K562 (cell line): ENCODE results near the gene PELI2. TPM values are rescaled to one million over a fixed set of nuclear protein-coding genes. Genes with fewer than 3 reads are reported as not detected.

Experiments
- ATAC-seq: fragments of 200-7000 bp; cut with Tn5 transposase; 3 replicates; pipeline ENCODE4 v1.9.1; 2020; ENCODE audit warnings: moderate library complexity
- BruUV-seq: library from RNA; stranded (reverse); fragments of 400-500 nt; replicated peaks from 2 replicates; lab custom pipeline; 2021; lab: Mats Ljungman, UMichigan
- CTCF ChIA-PET: fragments of 300-600 bp; formaldehyde crosslinking; extraction: SDS; loops from one replicate; lab custom pipeline; 2021; ENCODE audit warnings: low intra/inter-chr PET ratio; lab: Yijun Ruan, JAX
- POLR2A ChIA-PET: fragments of 300-600, 350-650 bp; sonication (Branson Sonifier 250); formaldehyde crosslinking; extraction: SDS; loops from one replicate; lab custom pipeline; 2021; ENCODE audit warnings: antibody characterized with exemption, inconsistent platforms; lab: Yijun Ruan, JAX
- DNase-seq, 4 experiments: peaks; one replicate each; pipeline versions ENCODE4 v3.0.0 to v3.0.0-alpha.2; 2011 to 2018; ENCODE audit warnings: low spot score in 3 of 4, mixed read lengths in 3 of 4; ENCODE audit errors: extremely low read depth in 1 of 4
- FAIRE-seq: peaks from 2 replicates; lab custom pipeline; 2011; peaks lifted over from hg19 to GRCh38; lab: Jason Lieb, UNC
- H2AFZ ChIP-seq: 2 replicates; pipeline ENCODE4 v1.6.0; 2011; ENCODE audit warnings: low read depth, low read length, control low read depth, inconsistent platforms
- H3K27ac ChIP-seq: fragments of 200-600 bp; 3 replicates; pipeline ENCODE4 v1.8.0; 2011; ENCODE audit warnings: low read depth, mild to moderate bottlenecking, control low read depth, inconsistent platforms, low read length, moderate library complexity, mixed read lengths; ENCODE audit errors: extremely low read depth
- H3K27me3 ChIP-seq, 2 experiments: fragments of 300-600 bp in 1 of 2; 2 replicates in 1 of 2; 3 replicates in 1 of 2; pipeline versions ENCODE4 v1.6.0 to v1.8.0; 2011; ENCODE audit warnings: inconsistent platforms in 2 of 2, low read length in 2 of 2, mild to moderate bottlenecking in 1 of 2, mixed read lengths in 1 of 2, moderate library complexity in 1 of 2; ENCODE audit not compliant: control insufficient read depth in 2 of 2, insufficient read depth in 2 of 2
- H3K36me3 ChIP-seq: fragments of 300-600 bp; 3 replicates; pipeline ENCODE4 v1.8.0; 2011; ENCODE audit warnings: mild to moderate bottlenecking, low read length, inconsistent platforms; ENCODE audit not compliant: control insufficient read depth, insufficient read depth
- H3K4me1 ChIP-seq, 2 experiments: fragments of 200-600 bp in 1 of 2; replicated peaks in 1 of 2; 2 replicates in 1 of 2; 3 replicates in 1 of 2; pipeline versions ENCODE4 v1.5.1 to v1.8.0; 2011; ENCODE audit warnings: inconsistent platforms in 2 of 2, low read length in 2 of 2, mild to moderate bottlenecking in 1 of 2, mixed read lengths in 1 of 2, moderate library complexity in 1 of 2; ENCODE audit not compliant: control insufficient read depth in 2 of 2, insufficient read depth in 2 of 2
- H3K4me2 ChIP-seq: 2 replicates; pipeline ENCODE4 v1.6.1; 2011; ENCODE audit warnings: low read length, control low read depth, inconsistent platforms, mixed read lengths; ENCODE audit not compliant: insufficient read depth
- H3K4me3 ChIP-seq: fragments of 200-600 bp; sonication (generic), shearing (Covaris generic); 2 replicates; pipeline ENCODE4 v1.5.1; 2016; ENCODE audit warnings: control low read depth, inconsistent platforms
- H3K79me2 ChIP-seq: fragments of 200-600 bp; 3 replicates; pipeline ENCODE4 v1.8.0; 2011; ENCODE audit warnings: low read length, inconsistent platforms; ENCODE audit not compliant: control insufficient read depth, insufficient read depth
- H3K9ac ChIP-seq, 2 experiments: 2 replicates each; pipeline versions ENCODE4 v1.6.0 to v1.6.1; 2011; ENCODE audit warnings: low read depth in 2 of 2, low read length in 2 of 2, control low read depth in 1 of 2, inconsistent platforms in 1 of 2, mild to moderate bottlenecking in 1 of 2, mixed read lengths in 1 of 2; ENCODE audit not compliant: insufficient read depth in 1 of 2
- H3K9me1 ChIP-seq: one replicate; pipeline ENCODE4 v1.6.0; 2011; ENCODE audit warnings: inconsistent platforms, mild to moderate bottlenecking, low read length, moderate library complexity; ENCODE audit not compliant: control insufficient read depth, insufficient read depth
- H3K9me3 ChIP-seq: replicated peaks from 2 replicates; pipeline ENCODE4 v1.5.1; 2011; ENCODE audit warnings: low read depth, low read length, inconsistent platforms; ENCODE audit not compliant: control insufficient read depth, insufficient read depth
- H4K20me1 ChIP-seq: replicated peaks from 2 replicates; pipeline ENCODE4 v1.6.1; 2011; ENCODE audit warnings: low read length, inconsistent platforms, mixed read lengths; ENCODE audit not compliant: control insufficient read depth, insufficient read depth
- CAMTA2 ChIP-seq: fragments of 250-450 bp; sonication (Bioruptor Pico); conservative IDR thresholded peaks from 2 replicates; pipeline ENCODE4 v1.5.1; 2022
- CBX5 ChIP-seq: IDR thresholded peaks from 2 replicates; pipeline ENCODE4 v1.6.1; 2014; ENCODE audit warnings: low read depth, borderline replicate concordance
- EHMT2 ChIP-seq: fragments of 450-650 bp; IDR thresholded peaks from 2 replicates; pipeline ENCODE4 v1.6.1; 2018; ENCODE audit warnings: antibody characterized with exemption
- ETV6 ChIP-seq, 3 experiments: fragments of 150-350 bp in 1 of 3; sonication (generic) in 1 of 3; formaldehyde crosslinking in 1 of 3; IDR thresholded peaks; 2 replicates each; pipeline versions ENCODE4 v1.6.1 to v1.8.0; 2014 to 2022; ENCODE audit warnings: borderline replicate concordance in 2 of 3, low read depth in 2 of 3, antibody characterized with exemption in 1 of 3, low read length in 1 of 3, mild to moderate bottlenecking in 1 of 3, missing genetic modification reagents in 1 of 3
- NCOA2 ChIP-seq, 2 experiments: fragments of 450-650 bp; IDR thresholded peaks; 2 replicates each; pipeline ENCODE4 v1.6.1; 2018; ENCODE audit warnings: mild to moderate bottlenecking in 2 of 2, moderate library complexity in 1 of 2; ENCODE audit not compliant: partially characterized antibody in 2 of 2
- PHF8 ChIP-seq: fragments of 200-600 bp; sonication (generic); IDR thresholded peaks from 2 replicates; pipeline ENCODE4 v1.6.1; 2012; ENCODE audit warnings: mixed run types, mild to moderate bottlenecking, inconsistent platforms, low read length, moderate library complexity, borderline replicate concordance
- PPARD ChIP-seq: fragments of 250-450 bp; sonication (Bioruptor Pico); IDR thresholded peaks from 2 replicates; pipeline ENCODE4 v1.8.0; 2022; ENCODE audit warnings: inconsistent platforms, mild to moderate bottlenecking, moderate library complexity
- PRPF4 ChIP-seq: fragments of 200-400 bp; formaldehyde crosslinking; IDR thresholded peaks from one replicate; pipeline ENCODE4 v1.6.1; 2017; ENCODE audit warnings: low read length, low read depth, mild to moderate bottlenecking; ENCODE audit not compliant: insufficient read depth, poor library complexity, severe bottlenecking
- RBM22 ChIP-seq: fragments of 200-400 bp; formaldehyde crosslinking; IDR thresholded peaks from 2 replicates; pipeline ENCODE4 v1.6.1; 2018; ENCODE audit warnings: low read length, low read depth; ENCODE audit not compliant: poor library complexity, severe bottlenecking
- TARDBP ChIP-seq: fragments of 450-650 bp; IDR thresholded peaks from 2 replicates; pipeline ENCODE4 v1.6.1; 2016
- TCF7L2 ChIP-seq: fragments of 150-350 bp; IDR thresholded peaks from 2 replicates; pipeline ENCODE4 v1.6.1; 2016; ENCODE audit warnings: low read depth, mild to moderate bottlenecking, low read length, moderate library complexity
- ZNF551 ChIP-seq: fragments of 250-450 bp; sonication (Bioruptor Pico); IDR thresholded peaks from 2 replicates; pipeline ENCODE4 v1.5.0; 2021; ENCODE audit warnings: mild to moderate bottlenecking, moderate library complexity
- WGBS: fragments of 100-300 bp; shearing (Covaris generic); methylation state at CpG from one replicate; pipeline ENCODE4 v1.1.6; 2016; ENCODE audit warnings: low coverage, mixed read lengths; ENCODE audit not compliant: insufficient coverage; ENCODE audit errors: missing lambda C conversion rate; 5-methylcytosine and 5-hydroxymethylcytosine counted together
- in situ Hi-C: fragments of 300-500 bp; cut with MboI; formaldehyde crosslinking; loops from 4 replicates; pipeline ENCODE4 v1.15.0; 2018; ENCODE audit warnings: inconsistent platforms, mixed read lengths
- intact Hi-C: fragments of 100-400 bp; cut with micrococcal nuclease; formaldehyde crosslinking; loops from 2 replicates; pipeline ENCODE4 v1.14.2; 2022
- polyA plus RNA-seq, 8 experiments: library from polyadenylated mRNA; depleted of rRNA in 4 of 8; stranded (reverse) in 5 of 8; unstranded in 3 of 8; fragments of >200 nt; fragmentation: Nextera tagmentation in 2 of 8; fragmentation: Illumina TruSeq in 1 of 8; extraction: Ambion mirVana in 2 of 8; extraction: Trizol in 1 of 8; gene quantifications; 2 replicates each; pipeline versions ENCODE4 v1.2.1 to v1.2.3, GENCODE V29; 2011 to 2014; ENCODE audit warnings: inconsistent platforms in 1 of 8, missing spikeins in 1 of 8
- total RNA-seq, 7 experiments: library from RNA; depleted of rRNA in 6 of 7; stranded (reverse); fragments of >200 nt in 6 of 7; fragmentation: Illumina TruSeq in 2 of 7; extraction: Trizol in 2 of 7; gene quantifications; 2 replicates each; pipeline versions ENCODE4 v1.2.1 to v1.2.3, GENCODE V29; 2011 to 2021; ENCODE audit warnings: low replicate concordance in 1 of 7
- TF ChIP-seq, protein P1 (sequence below): fragments of 450-650 bp; IDR thresholded peaks from 2 replicates; pipeline ENCODE4 v1.6.1; 2018; ENCODE audit not compliant: partially characterized antibody

The PELI2 gene
- total and polyA plus RNA-seq, 9 of the 15 experiments (the other 6 are each of a cell fraction or from before 2014, with no cell fraction given): 0.20 to 1.5 (median 0.44) TPM

DNA sequence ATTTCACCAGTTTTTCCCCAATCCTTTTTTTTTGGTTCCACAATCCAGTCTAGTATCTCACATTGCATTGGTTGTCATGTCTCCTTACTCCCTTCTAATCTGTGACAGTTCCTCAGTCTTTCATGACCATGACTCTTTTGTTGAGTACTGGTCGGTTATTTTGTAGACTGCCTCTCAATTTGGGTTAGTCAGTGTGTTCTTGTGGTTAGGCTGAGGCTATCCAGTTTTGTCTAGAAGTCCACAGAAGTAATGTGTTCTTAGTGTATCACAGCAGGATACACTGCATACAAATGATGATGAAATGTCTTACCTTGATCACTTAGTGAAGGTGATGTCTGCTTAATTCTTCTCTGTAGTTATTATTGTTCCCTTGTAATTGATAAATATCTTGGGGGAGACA, 24.8 kb downstream of the PELI2 start:
- no peaks in the 10 kb centered on the region for H3K4me1 ChIP-seq
- no peaks in the 10 kb centered on the region for H4K20me1 ChIP-seq
- intact Hi-C loops (no loop called here), in situ Hi-C loops (no loop called here)
- no peak for TF ChIP-seq PPARD
- no peak for TF ChIP-seq CBX5
- TF ChIP-seq PHF8: no peak
- TF ChIP-seq PRPF4: no peak
- TF ChIP-seq, protein P1, sequence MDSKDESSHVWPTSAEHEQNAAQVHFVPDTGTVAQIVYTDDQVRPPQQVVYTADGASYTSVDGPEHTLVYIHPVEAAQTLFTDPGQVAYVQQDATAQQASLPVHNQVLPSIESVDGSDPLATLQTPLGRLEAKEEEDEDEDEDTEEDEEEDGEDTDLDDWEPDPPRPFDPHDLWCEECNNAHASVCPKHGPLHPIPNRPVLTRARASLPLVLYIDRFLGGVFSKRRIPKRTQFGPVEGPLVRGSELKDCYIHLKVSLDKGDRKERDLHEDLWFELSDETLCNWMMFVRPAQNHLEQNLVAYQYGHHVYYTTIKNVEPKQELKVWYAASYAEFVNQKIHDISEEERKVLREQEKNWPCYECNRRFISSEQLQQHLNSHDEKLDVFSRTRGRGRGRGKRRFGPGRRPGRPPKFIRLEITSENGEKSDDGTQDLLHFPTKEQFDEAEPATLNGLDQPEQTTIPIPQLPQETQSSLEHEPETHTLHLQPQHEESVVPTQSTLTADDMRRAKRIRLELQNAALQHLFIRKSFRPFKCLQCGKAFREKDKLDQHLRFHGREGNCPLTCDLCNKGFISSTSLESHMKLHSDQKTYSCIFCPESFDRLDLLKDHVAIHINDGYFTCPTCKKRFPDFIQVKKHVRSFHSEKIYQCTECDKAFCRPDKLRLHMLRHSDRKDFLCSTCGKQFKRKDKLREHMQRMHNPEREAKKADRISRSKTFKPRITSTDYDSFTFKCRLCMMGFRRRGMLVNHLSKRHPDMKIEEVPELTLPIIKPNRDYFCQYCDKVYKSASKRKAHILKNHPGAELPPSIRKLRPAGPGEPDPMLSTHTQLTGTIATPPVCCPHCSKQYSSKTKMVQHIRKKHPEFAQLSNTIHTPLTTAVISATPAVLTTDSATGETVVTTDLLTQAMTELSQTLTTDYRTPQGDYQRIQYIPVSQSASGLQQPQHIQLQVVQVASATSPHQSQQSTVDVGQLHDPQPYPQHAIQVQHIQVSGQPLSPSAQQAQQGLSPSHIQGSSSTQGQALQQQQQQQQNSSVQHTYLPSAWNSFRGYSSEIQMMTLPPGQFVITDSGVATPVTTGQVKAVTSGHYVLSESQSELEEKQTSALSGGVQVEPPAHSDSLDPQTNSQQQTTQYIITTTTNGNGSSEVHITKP: no peak
- no peak for TF ChIP-seq TARDBP
- TF ChIP-seq TCF7L2: no peak
- no peak for TF ChIP-seq CAMTA2 (CRISPR knock-in tag)
- no peak for TF ChIP-seq EHMT2
- TF ChIP-seq RBM22: no peak
- TF ChIP-seq ETV6 (IDR thresholded peaks at IDR 0.05; ENCODE audit: borderline replicate concordance in 1 of 2, low read depth in 2 of 2, low read length in 1 of 2): no peak
- no peak for TF ChIP-seq ETV6 (CRISPR knock-in tag; IDR thresholded peaks at IDR 0.05; ENCODE audit: borderline replicate concordance)
- no peak for TF ChIP-seq NCOA2 (IDR thresholded peaks at IDR 0.05; ENCODE audit: partially characterized antibody in 2 of 2)
- TF ChIP-seq ZNF551 (CRISPR knock-in tag): no peak
- BruUV-seq: no TSS peak
- no peak overlapping the region for H3K4me3 ChIP-seq
- peaks cover under 1 to 8% of the 10 kb centered on the region in 2 experiments; a peak in 3 of 5 replicates for H3K27me3 ChIP-seq
- no peak overlapping the region for H2AFZ ChIP-seq
- no peaks in the 10 kb centered on the region for H3K9me3 ChIP-seq
- 0% methylated on average over 1 of the region's 1 CpG for WGBS
- no peak for ATAC-seq
- no peak for FAIRE-seq
- no peak overlapping the region for H3K4me2 ChIP-seq
- DNase-seq: no peak
- H3K36me3 ChIP-seq: no peaks in the 10 kb centered on the region
- no peak overlapping the region for H3K27ac ChIP-seq
- no peaks in the 10 kb centered on the region for H3K79me2 ChIP-seq
- CTCF ChIA-PET: no interaction called here
- H3K9ac ChIP-seq: no peak overlapping the region
- no peaks in the 10 kb centered on the region for H3K9me1 ChIP-seq
- POLR2A ChIA-PET: no interaction called here
